ENCODE results near the gene ZGLP1.

ZGLP1 gene

GRCh38 chr19:10292206-10292788, 17.3 kb downstream of the ZGLP1 start:
- TF ChIP-seq CTCF (IDR thresholded peaks at IDR 0.05; ENCODE audit: insufficient read depth, low read depth, low read length, missing control alignments): no peak
- peak; percentile 85 for DNase-seq (ENCODE audit: low read depth)
- peak overlapping the region; percentile 53 for H3K4me3 ChIP-seq (ENCODE audit: low read length)

- no peak for DNase-seq (ENCODE audit: low read depth)
- H3K4me3 ChIP-seq (ENCODE audit: low read length): peak overlapping the region; percentile 53
- TF ChIP-seq CTCF (IDR thresholded peaks at IDR 0.05; ENCODE audit: insufficient read depth, low read depth, low read length, missing control alignments): no peak
Observed at GRCh38 chr19:10291554-10292205, 17.9 kb downstream of the ZGLP1 start.

GRCh38 chr19:10290876-10291553, 18.6 kb downstream of the ZGLP1 start:
- no peak for TF ChIP-seq CTCF (IDR thresholded peaks at IDR 0.05; ENCODE audit: insufficient read depth, low read depth, low read length, missing control alignments)
- H3K4me3 ChIP-seq (ENCODE audit: low read length): peak overlapping the region; percentile 53
- peak; percentile 59 for DNase-seq (ENCODE audit: low read depth)

GRCh38 chr19:10290357-10290875, 19.2 kb downstream of the ZGLP1 start:
- peak overlapping the region; percentile 53 for H3K4me3 ChIP-seq (ENCODE audit: low read length)
- TF ChIP-seq CTCF (IDR thresholded peaks at IDR 0.05; ENCODE audit: insufficient read depth, low read depth, low read length, missing control alignments): no peak
- peak; percentile 30 for DNase-seq (ENCODE audit: low read depth)

- peak within 1 kb of the TSS; percentile 53 for H3K4me3 ChIP-seq (ENCODE audit: low read length)
- peak; percentile 57 for DNase-seq (ENCODE audit: low read depth)
- no peak for TF ChIP-seq CTCF (IDR thresholded peaks at IDR 0.05; ENCODE audit: insufficient read depth, low read depth, low read length, missing control alignments)
Observed at GRCh38 chr19:10289836-10290356, 19.7 kb downstream of the ZGLP1 start, which contains the start of gene ICAM5. Gene ICAM5, plus strand, starts transcription at chr19:10289952. Its CDS starts 92 bp downstream, at chr19:10290044.

- H3K4me3 ChIP-seq (ENCODE audit: low read length): peak overlapping the region; percentile 53
- no peak for TF ChIP-seq CTCF (IDR thresholded peaks at IDR 0.05; ENCODE audit: insufficient read depth, low read depth, low read length, missing control alignments)
- DNase-seq (ENCODE audit: low read depth): peak; percentile 62
Observed at GRCh38 chr19:10289167-10289835, 20.3 kb downstream of the ZGLP1 start.
